HepG2 (cell line): Measurements from ENCODE around the gene HNRNPF. TPM values are rescaled to one million over a fixed set of nuclear protein-coding genes. Genes with fewer than 3 reads are reported as not detected.

Experiments used
- ATF5 ChIP-seq: sonication (generic); formaldehyde crosslinking; IDR thresholded peaks from 2 replicates; pipeline ENCODE4 v1.4.0; 2020; ENCODE audit warnings: mild to moderate bottlenecking, low read depth, missing genetic modification reagents
- DNMT3B ChIP-seq: conservative IDR thresholded peaks from 2 replicates; pipeline ENCODE4 v1.6.1; 2016; ENCODE audit warnings: missing biosample characterization, control low read depth
- HBP1 ChIP-seq: IDR thresholded peaks from 2 replicates; pipeline ENCODE4 v1.6.1; 2016; ENCODE audit warnings: low read depth, control low read depth
- HNRNPUL1 ChIP-seq: fragments of 200-400 bp; formaldehyde crosslinking; IDR thresholded peaks from 2 replicates; pipeline ENCODE4 v1.6.1; 2017; ENCODE audit warnings: low read depth, mild to moderate bottlenecking, low read length, moderate library complexity
- HOXD1 ChIP-seq: sonication (generic); formaldehyde crosslinking; IDR thresholded peaks from 2 replicates; pipeline ENCODE4 v1.5.0; 2020; ENCODE audit warnings: missing genetic modification reagents
- IRF2 ChIP-seq: IDR thresholded peaks from 2 replicates; pipeline ENCODE4 v1.6.1; 2018; ENCODE audit warnings: missing genetic modification reagents, missing compliant biosample characterization
- NR2F1 ChIP-seq, 2 experiments: fragments of 450-650 bp in 1 of 2; formaldehyde crosslinking in 1 of 2; IDR thresholded peaks; 2 replicates each; pipeline versions ENCODE4 v1.5.0 to v1.6.1; 2016 to 2020; ENCODE audit warnings: mild to moderate bottlenecking in 1 of 2, missing compliant biosample characterization in 1 of 2, missing genetic modification reagents in 1 of 2, moderate library complexity in 1 of 2
- U2AF2 ChIP-seq: fragments of 200-400 bp; formaldehyde crosslinking; IDR thresholded peaks from 2 replicates; pipeline ENCODE4 v1.6.1; 2017; ENCODE audit warnings: low read depth, mild to moderate bottlenecking, low read length
- ZFAT ChIP-seq: sonication (generic); formaldehyde crosslinking; conservative IDR thresholded peaks from 2 replicates; pipeline ENCODE4 v1.8.1; 2023; ENCODE audit warnings: missing genetic modification reagents, inconsistent platforms
- ZNF207 ChIP-seq: fragments of 450-650 bp; IDR thresholded peaks from 2 replicates; pipeline ENCODE4 v1.6.1; 2016; ENCODE audit warnings: antibody characterized with exemption, borderline replicate concordance
- ZNF562 ChIP-seq: sonication (generic); formaldehyde crosslinking; IDR thresholded peaks from 2 replicates; pipeline ENCODE4 v1.8.0; 2022; ENCODE audit warnings: missing genetic modification reagents, borderline replicate concordance
- ZNF563 ChIP-seq: sonication (generic); formaldehyde crosslinking; IDR thresholded peaks from 2 replicates; pipeline ENCODE4 v1.8.0; 2022; ENCODE audit warnings: mild to moderate bottlenecking, moderate library complexity, missing genetic modification reagents
- ZNF781 ChIP-seq: sonication (generic); formaldehyde crosslinking; IDR thresholded peaks from 2 replicates; pipeline ENCODE4 v1.5.1; 2020; ENCODE audit warnings: borderline replicate concordance, mild to moderate bottlenecking, missing genetic modification reagents; ENCODE audit errors: not compliant biosample characterization
- polyA plus RNA-seq, 8 experiments: library from polyadenylated mRNA; depleted of rRNA in 3 of 8; stranded (reverse) in 7 of 8; unstranded in 1 of 8; fragments of >200 nt; fragmentation: Illumina TruSeq in 4 of 8; extraction: Trizol in 4 of 8; gene quantifications; 2 replicates each; pipeline versions ENCODE4 v1.2.1 to v1.2.3, GENCODE V29; 2011 to 2016; ENCODE audit warnings: low read depth in 4 of 8, missing spikeins in 1 of 8, mixed read lengths in 1 of 8; ENCODE audit not compliant: insufficient read depth in 1 of 8
- total RNA-seq, 5 experiments: library from RNA; depleted of rRNA; stranded (reverse); fragments of >200 nt; fragmentation: Illumina TruSeq; extraction: Trizol; gene quantifications; 2 replicates each; pipeline ENCODE4 v1.2.3, GENCODE V29; 2016; ENCODE audit warnings: low read depth in 1 of 5

The HNRNPF gene
- total and polyA plus RNA-seq, 2 of the 13 experiments (the other 11 are each of a cell fraction or from before 2014, with no cell fraction given), result 166 to 308 TPM

- no peak; the same call in 1 of the 2 replicates for TF ChIP-seq DNMT3B (CRISPR knock-in tag)
- TF ChIP-seq ZFAT (CRISPR knock-in tag), result 0 out of 2 replicates have a peak, but pooled peaks have one; percentile 41
- no peak for TF ChIP-seq HNRNPUL1
- peak in 1 of 2 experiments; percentile 13; a peak in 1 of 4 replicates for TF ChIP-seq NR2F1 (CRISPR knock-in tag; IDR thresholded peaks at IDR 0.05)
- TF ChIP-seq U2AF2, result no peak
- TF ChIP-seq ATF5 (CRISPR knock-in tag), result peak; percentile 86; the same call in 1 of the 2 replicates
- peak; percentile 69; the same call in 1 of the 2 replicates for TF ChIP-seq HOXD1 (CRISPR knock-in tag)
- peak; percentile 89 for TF ChIP-seq ZNF563
- 0 out of 2 replicates have a peak, but pooled peaks have one; percentile 66 for TF ChIP-seq ZNF562 (CRISPR knock-in tag)
- TF ChIP-seq ZNF207, result no peak
- peak; percentile 87 for TF ChIP-seq IRF2 (CRISPR knock-in tag)
- TF ChIP-seq ZNF781 (CRISPR knock-in tag), result peak; percentile 78
- peak; percentile 69; the same call in 1 of the 2 replicates for TF ChIP-seq HBP1 (CRISPR knock-in tag)
Observed at GRCh38 chr10:43396928-43397624, 11.9 kb downstream of the HNRNPF start (continued).
